ENCODE results near the gene WNK2. TPM values are rescaled to one million over a fixed set of nuclear protein-coding genes. Genes with fewer than 3 reads are reported as not detected.
"Not testable (repeated sequence)": the region's sequence is repeated elsewhere in the genome, so short reads cannot be mapped to it uniquely, and the experiment has no call there.

Gene WNK2
- total RNA-seq, 1 donor from 2014 or later: 2.7 TPM

DNA sequence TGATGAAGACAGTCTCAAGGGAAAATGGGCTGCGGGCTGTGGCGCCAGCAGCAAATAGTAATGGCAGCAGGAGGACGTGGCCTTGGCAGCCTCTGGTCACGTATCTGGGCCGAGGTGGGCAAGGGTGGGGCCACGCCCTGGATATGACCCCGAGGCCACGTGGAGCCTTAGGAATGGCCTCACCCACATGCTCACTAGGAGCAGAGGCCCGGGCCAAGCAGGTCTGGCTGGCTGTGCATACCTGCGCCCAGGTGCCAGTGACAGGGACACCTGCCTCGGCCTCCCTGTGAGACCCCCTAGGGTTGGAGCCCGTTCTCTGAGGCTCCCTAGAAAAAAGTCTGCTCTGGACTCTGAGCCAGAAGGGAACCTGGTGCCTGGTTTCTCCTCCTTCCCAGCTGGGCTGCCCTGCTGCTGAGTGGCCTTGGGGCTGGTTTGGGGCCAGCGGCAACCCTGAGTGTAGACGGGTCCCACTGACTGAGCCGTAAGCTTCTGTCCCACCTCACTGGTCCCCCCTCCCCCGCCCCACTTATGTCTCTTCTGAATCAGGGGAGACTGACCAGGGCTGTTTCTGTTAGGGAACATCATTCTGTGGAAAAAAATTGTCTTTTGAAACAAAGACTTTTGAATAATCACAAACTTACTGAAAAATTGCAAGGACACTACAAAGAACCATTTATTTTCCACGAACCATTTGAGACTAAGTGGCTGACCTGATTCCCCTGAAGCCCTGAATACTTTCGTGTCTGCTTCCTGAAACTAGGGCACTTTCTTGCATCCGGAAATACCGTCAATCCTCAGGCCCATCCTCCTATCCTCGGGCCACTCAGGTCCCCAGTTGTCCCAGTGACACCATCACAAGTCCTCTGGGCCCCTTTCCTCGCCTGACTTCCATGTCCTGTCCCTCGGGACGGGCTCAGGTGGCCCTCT, 60.8 kb downstream of the WNK2 start:
- DNase-seq: no peak
- H3K27ac Mint-ChIP-seq: no peak overlapping the region
- H3K4me3 Mint-ChIP-seq: no peak overlapping the region
- no peaks in the 10 kb centered on the region for H3K9me3 Mint-ChIP-seq
- H3K36me3 Mint-ChIP-seq (ENCODE audit: low read depth): no peaks in the 10 kb centered on the region
- H3K4me1 Mint-ChIP-seq: no peaks in the 10 kb centered on the region
- intact Hi-C loops (cut with micrococcal nuclease): no loop called here
- no peaks in the 10 kb centered on the region for H3K27me3 Mint-ChIP-seq

DNA sequence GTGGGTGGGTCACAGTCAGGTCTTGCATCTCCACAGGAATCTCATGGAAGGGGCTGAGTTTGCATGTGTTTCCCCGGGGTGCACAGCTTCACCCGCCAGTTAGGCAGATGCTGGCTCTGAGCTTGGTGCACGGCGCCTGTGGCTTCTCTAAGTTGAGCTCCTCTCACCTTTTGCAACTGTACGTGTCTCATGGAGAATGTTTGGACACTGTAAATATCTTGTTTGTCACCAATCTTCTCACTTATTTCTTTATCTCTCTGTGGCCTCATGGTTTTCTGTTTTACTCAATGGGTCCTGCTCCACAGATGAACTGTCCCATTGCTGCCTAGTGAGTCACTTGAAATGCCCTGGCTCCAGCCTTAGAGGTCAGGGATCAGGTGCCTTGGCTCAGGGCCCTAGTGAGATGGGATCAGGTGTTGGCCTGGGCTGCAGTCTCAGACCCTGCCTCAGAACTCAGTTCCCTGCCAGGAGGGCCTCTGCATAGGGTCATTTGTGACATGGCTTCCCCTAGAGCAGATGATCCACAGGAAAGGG, 61.6 kb downstream of the WNK2 start:
- no peaks in the 10 kb centered on the region for H3K9me3 Mint-ChIP-seq
- H3K27ac Mint-ChIP-seq: no peak overlapping the region
- no peaks in the 10 kb centered on the region for H3K36me3 Mint-ChIP-seq (ENCODE audit: low read depth)
- intact Hi-C loops (cut with micrococcal nuclease): no loop called here
- H3K4me3 Mint-ChIP-seq: no peak overlapping the region
- H3K27me3 Mint-ChIP-seq: no peaks in the 10 kb centered on the region
- no peak for DNase-seq
- H3K4me1 Mint-ChIP-seq: no peaks in the 10 kb centered on the region

DNA sequence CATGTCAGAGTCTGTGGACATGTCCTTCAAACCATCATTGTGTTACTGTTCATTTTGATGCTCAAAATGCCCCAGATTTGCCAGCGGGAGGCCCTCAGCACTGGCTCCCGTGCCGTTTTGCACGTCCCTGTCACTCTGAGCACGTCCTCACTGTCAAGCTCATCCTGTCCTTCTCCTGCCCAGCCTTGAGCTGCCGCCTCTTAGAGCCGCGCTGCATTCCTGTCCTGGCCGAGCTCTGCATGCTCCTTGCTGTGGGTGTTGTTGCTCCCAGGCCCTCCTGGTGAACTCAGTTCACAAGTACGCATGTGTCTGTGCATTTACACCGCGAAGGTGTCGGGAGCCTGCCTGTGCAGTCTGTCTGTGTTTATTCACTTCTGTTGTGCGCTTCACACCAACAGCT, 62.2 kb downstream of the WNK2 start:
- Mint-ChIP-seq H3K9me3 (no peaks in the 10 kb centered on the region), H3K4me1 (no peaks in the 10 kb centered on the region), H3K4me3 (no peak overlapping the region), H3K36me3 (ENCODE audit: low read depth) (no peaks in the 10 kb centered on the region), H3K27me3 (no peaks in the 10 kb centered on the region), H3K27ac (no peak overlapping the region)
- intact Hi-C loops (cut with micrococcal nuclease): no loop called here
- no peak for DNase-seq

DNA sequence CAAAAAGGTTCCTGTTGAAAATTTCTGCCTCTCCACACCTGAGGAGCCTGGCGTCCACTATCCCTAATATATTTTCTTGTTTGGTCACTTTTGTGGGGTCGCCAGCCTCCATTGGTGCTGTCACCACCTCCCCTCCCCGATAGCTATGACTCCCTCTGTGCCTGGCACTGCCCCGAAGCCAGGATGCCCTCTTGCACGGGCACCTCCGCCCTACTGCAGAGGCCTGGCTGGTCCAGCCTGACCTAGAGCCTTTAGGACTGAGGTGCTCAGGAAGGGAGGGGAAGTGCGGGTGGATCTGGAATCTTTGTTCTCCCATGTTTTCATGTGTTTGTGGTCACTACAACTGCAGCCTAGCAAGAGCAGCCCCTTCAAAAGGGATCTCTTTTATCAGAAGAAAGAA, 62.6 kb downstream of the WNK2 start:
- intact Hi-C loops (cut with micrococcal nuclease): no loop called here
- Mint-ChIP-seq H3K4me3 (no peak overlapping the region), H3K27me3 (no peaks in the 10 kb centered on the region), H3K4me1 (no peaks in the 10 kb centered on the region), H3K9me3 (no peaks in the 10 kb centered on the region), H3K36me3 (ENCODE audit: low read depth) (no peaks in the 10 kb centered on the region), H3K27ac (no peak overlapping the region)
- no peak for DNase-seq

DNA sequence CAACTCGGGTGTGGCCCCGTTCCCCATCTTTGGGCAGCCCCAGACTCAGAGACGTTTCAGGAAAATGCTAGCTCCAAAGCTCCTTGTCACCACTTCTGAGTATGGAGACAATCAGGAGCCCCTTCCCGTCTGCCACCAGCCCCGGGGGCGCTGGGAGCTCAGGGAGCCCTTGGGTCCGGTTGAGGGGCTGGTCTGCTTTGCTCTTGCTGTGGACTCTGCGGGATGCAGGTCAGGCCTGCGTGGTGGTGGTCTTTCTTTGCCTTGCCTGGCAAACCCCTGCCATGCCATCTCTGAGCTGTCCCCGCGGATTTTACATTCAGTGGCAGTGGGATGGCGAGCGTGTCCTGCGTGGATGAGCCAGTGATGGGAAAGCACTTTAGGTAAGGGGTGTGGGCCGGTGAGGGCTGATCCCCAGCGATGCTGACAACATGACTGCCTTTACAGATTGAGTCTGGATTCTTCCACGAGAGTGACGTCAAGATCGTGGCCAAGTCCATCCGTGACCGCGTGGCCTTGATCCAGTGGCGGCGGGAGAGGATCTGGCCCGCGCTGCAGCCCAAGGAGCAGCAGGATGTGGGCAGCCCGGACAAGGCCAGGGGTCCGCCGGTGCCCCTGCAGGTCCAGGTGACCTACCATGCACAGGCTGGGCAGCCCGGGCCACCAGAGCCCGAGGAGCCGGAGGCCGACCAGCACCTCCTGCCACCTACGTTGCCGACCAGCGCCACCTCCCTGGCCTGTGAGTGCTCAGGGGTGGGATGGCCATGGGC, 63.3 kb downstream of the WNK2 start:
- Mint-ChIP-seq H3K36me3 (ENCODE audit: low read depth) (no peaks in the 10 kb centered on the region), H3K4me1 (no peaks in the 10 kb centered on the region), H3K9me3 (no peaks in the 10 kb centered on the region), H3K27me3 (no peaks in the 10 kb centered on the region), H3K4me3 (no peak overlapping the region), H3K27ac (no peak overlapping the region)
- no peak for DNase-seq
- intact Hi-C loops (cut with micrococcal nuclease): no loop called here

DNA sequence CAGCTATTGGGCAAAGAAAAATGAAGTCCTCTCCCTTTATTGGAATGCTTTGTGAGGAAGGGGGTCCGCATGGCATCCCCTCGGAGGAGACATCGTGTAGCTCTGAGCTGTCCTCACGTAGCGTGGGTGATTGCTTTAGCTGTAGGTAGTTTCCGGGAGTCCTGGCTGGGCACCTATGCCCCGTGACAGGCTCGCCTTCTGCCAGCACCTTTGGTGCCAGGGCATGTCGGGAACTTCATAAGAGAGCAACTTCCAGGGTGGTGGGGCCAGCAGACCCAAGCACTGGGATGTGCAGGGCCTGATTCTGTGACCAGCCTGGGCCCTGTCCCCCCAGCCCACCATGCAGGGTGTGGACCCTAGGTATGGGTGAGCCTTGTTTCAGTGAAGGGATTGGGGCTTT, 64.0 kb downstream of the WNK2 start:
- no peaks in the 10 kb centered on the region for H3K9me3 Mint-ChIP-seq
- no peaks in the 10 kb centered on the region for H3K36me3 Mint-ChIP-seq (ENCODE audit: low read depth)
- H3K4me1 Mint-ChIP-seq: no peaks in the 10 kb centered on the region
- intact Hi-C loops (cut with micrococcal nuclease): no loop called here
- no peak overlapping the region for H3K27ac Mint-ChIP-seq
- no peaks in the 10 kb centered on the region for H3K27me3 Mint-ChIP-seq
- no peak for DNase-seq
- no peak overlapping the region for H3K4me3 Mint-ChIP-seq

DNA sequence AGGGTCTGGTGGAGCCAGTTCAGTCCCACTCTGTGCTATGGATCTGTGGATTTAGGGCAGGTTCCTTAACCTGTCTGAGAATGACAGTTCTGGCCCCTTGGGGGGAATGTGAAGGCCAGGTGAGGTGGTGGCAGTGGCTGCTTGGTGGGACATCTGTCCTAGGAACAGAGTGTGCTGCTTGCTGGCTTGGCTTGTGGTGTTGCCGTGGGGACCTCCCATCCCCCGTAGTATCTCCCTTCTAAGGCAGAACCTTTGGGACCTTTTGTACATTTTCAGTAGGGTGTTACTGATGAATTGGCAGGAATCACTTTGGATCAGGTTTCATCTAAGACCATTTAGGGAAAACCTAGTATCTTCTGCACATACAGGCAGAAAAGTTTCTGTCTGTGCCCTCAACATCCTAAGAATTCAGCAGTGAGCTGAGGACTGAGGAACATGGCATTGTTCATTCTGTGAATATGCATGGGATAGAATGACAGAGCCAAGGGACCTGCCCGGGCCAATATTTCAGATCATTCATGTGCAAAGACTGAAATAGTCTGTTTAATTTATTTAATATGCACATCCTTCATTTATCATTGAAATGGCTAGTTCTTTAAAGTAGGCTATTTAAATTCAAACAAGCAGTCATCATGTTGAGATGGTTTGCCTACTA, 64.6 kb downstream of the WNK2 start:
- intact Hi-C loops (cut with micrococcal nuclease): no loop called here
- H3K27me3 Mint-ChIP-seq: no peaks in the 10 kb centered on the region
- H3K4me1 Mint-ChIP-seq: no peaks in the 10 kb centered on the region
- H3K4me3 Mint-ChIP-seq: no peak overlapping the region
- no peak overlapping the region for H3K27ac Mint-ChIP-seq
- H3K36me3 Mint-ChIP-seq (ENCODE audit: low read depth): no peaks in the 10 kb centered on the region
- H3K9me3 Mint-ChIP-seq: no peaks in the 10 kb centered on the region
- DNase-seq: no peak

DNA sequence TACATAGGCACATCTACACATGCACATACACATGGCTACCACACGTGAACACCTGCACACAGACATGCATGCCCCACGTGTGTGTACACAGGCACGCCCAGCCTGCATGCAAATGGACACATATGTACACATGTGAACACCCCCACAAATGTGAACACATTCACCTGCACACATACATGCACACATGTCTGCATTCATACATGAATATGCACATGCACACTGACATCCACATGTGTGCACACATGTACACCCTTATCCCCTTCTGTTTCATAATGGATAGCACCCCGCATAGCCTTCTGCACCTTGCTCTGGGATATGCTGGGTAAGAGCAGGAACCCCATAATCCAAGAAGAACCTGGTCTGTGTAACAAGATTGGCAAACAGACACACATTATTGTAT, 66.2 kb downstream of the WNK2 start:
- Mint-ChIP-seq H3K36me3 (ENCODE audit: low read depth) (no peaks in the 10 kb centered on the region), H3K27me3 (no peaks in the 10 kb centered on the region), H3K4me3 (no peak overlapping the region), H3K9me3 (no peaks in the 10 kb centered on the region), H3K4me1 (no peaks in the 10 kb centered on the region), H3K27ac (no peak overlapping the region)
- no peak for DNase-seq
- intact Hi-C loops (cut with micrococcal nuclease): no loop called here

DNA sequence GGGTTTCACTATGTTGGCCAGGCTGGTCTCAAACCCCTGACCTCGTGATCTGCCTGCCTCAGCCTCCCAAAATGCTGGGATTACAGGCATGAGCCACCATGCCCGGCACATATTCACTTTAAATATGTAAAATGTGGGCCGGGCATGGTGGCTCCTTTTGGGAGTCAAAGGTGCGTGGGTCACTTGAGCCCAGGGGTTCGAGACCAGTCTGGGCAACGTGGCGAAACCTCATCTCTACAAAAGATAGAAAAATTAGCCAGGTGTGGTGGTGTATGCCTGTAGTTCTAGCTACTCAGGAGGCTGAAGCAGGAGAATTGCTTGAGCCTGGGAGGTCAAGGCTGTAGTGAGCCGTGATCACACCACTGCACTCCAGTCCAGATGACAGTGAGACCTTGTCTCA, 67.4 kb downstream of the WNK2 start:
- H3K36me3 Mint-ChIP-seq (ENCODE audit: low read depth); H3K4me3 Mint-ChIP-seq; H3K4me1 Mint-ChIP-seq; DNase-seq; intact Hi-C loops (cut with micrococcal nuclease); H3K9me3 Mint-ChIP-seq; H3K27me3 Mint-ChIP-seq; H3K27ac Mint-ChIP-seq: not testable (repeated sequence)

DNA sequence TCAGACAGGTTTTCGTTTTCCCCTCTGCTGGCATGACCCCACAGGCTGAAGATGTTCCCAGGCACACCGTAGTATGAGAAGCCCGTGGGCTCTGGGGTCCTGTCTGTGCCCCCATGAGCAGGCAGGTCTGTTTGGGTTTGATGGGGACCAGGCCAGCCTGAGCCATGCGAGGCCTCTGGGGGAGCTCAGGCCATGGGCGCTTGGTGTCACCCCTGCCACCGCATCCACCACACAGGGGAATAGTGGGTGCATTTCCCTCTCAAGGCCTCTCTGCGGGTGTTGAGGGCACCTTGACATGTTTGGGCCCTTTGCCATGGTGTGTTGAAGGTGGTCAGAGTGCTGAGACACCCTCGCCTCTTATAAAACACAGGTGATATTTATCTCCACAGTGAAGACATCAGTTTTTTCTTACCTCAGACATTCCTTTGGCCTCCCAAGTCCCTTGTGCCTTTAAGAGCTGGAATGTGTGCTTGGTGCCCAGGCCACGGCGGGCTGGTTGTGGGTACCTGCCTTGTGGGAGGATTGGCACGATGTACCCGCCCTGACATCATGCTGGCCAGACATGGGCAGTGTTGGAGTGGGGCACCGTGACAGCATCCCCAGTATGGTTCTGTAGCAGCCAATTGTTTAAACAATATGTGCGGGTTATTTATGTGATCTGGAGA, 68.3 kb downstream of the WNK2 start:
- H3K4me1 Mint-ChIP-seq: no peaks in the 10 kb centered on the region
- DNase-seq: no peak
- H3K4me3 Mint-ChIP-seq: no peak overlapping the region
- no peaks in the 10 kb centered on the region for H3K27me3 Mint-ChIP-seq
- intact Hi-C loops (cut with micrococcal nuclease): no loop called here
- H3K36me3 Mint-ChIP-seq (ENCODE audit: low read depth): no peaks in the 10 kb centered on the region
- no peak overlapping the region for H3K27ac Mint-ChIP-seq
- H3K9me3 Mint-ChIP-seq: no peaks in the 10 kb centered on the region

DNA sequence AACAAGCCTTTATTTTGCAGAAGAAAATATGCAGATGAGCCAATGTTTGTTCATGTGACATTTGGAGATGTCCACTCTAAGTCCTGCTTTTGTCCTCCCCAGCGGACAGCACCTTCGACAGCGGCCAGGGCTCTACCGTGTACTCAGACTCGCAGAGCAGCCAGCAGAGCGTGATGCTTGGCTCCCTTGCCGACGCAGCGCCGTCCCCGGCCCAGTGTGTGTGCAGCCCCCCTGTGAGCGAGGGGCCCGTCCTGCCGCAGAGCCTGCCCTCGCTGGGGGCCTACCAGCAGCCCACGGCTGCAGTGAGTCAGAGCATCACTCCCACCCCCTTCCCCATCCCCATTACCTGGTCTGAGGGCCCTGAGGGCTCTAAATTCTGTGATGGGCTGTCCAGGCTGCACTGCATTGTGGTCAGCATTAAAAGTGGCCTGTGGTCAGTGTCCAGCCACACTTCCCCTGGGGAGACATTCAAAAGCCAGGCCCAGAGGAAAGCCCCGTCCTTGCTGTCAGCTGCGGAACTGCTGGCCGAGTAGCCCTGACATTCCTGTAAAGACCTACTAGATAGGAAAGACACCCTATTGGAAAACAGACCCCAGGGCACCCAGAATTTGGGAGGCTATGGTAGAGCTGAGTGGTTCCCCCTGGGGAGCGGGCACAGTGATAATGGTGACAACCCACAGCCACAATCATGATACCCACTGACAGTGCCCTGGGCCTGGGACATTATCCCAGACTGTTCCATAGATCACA, 69.0 kb downstream of the WNK2 start:
- H3K9me3 Mint-ChIP-seq: no peaks in the 10 kb centered on the region
- no peak for DNase-seq
- H3K36me3 Mint-ChIP-seq (ENCODE audit: low read depth): no peaks in the 10 kb centered on the region
- no peak overlapping the region for H3K27ac Mint-ChIP-seq
- intact Hi-C loops (cut with micrococcal nuclease): no loop called here
- H3K27me3 Mint-ChIP-seq: no peaks in the 10 kb centered on the region
- no peak overlapping the region for H3K4me3 Mint-ChIP-seq
- no peaks in the 10 kb centered on the region for H3K4me1 Mint-ChIP-seq

DNA sequence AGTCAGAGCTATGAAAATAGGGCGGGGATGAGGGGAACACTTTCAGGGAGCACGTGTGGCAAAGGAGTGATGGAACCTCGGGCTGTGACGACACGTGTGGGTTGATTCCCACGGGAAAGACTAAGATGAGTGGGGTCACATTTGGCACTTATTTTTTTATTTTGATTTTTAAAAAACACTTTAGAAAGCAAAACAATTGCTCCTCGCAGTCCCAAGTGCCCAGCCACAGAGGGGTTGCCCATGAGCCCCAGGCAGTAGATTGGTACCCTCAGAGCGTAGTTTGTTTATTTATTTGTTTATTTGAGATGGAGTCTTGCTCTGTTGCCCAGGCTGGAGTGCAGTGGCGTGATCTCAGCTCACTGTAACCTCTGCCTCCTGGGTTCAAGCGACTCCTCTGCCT, 69.7 kb downstream of the WNK2 start:
- no peaks in the 10 kb centered on the region for H3K4me1 Mint-ChIP-seq
- no peaks in the 10 kb centered on the region for H3K9me3 Mint-ChIP-seq
- no peak overlapping the region for H3K27ac Mint-ChIP-seq
- no peaks in the 10 kb centered on the region for H3K27me3 Mint-ChIP-seq
- no peak for DNase-seq
- no peak overlapping the region for H3K4me3 Mint-ChIP-seq
- no peaks in the 10 kb centered on the region for H3K36me3 Mint-ChIP-seq (ENCODE audit: low read depth)
- intact Hi-C loops (cut with micrococcal nuclease): no loop called here

DNA sequence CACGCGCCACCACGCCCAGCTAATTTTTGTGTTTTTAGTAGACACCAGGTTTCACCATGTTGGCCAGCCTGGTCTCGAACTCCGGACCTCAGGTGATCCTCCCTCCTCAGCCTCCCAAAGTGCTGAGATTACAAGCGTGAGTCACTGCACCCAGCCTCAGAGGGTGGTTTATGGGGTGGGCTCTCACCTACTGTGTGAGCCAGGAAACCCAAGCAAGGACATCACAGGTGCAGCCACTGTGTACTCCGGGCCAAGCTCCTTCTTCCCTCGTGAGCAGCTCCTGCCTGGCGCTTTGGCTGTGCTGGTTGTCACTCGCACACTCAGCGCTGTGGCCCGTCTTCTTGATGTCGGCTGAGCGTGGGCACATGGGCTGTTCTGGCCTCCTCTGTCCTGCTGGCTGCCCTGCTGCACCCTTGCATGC, 70.1 kb downstream of the WNK2 start:
- Mint-ChIP-seq H3K27ac (no peak overlapping the region), H3K4me3 (no peak overlapping the region), H3K9me3 (no peaks in the 10 kb centered on the region), H3K36me3 (ENCODE audit: low read depth) (no peaks in the 10 kb centered on the region), H3K4me1 (no peaks in the 10 kb centered on the region), H3K27me3 (no peaks in the 10 kb centered on the region)
- DNase-seq: no peak
- intact Hi-C loops (cut with micrococcal nuclease): no loop called here
